ENCODE measurements around the gene TCF7L2.

Gene TCF7L2

GRCh38 chr10:112966194-112966855, 16.3 kb downstream of the TCF7L2 start:
- no peak for DNase-seq

- no peak for DNase-seq
These were observed 17.2 kb downstream of the TCF7L2 start for GRCh38 chr10:112967200-112967599.

- DNase-seq = no peak
These were observed 19.1 kb downstream of the TCF7L2 start for GRCh38 chr10:112969131-112969530.

DNA sequence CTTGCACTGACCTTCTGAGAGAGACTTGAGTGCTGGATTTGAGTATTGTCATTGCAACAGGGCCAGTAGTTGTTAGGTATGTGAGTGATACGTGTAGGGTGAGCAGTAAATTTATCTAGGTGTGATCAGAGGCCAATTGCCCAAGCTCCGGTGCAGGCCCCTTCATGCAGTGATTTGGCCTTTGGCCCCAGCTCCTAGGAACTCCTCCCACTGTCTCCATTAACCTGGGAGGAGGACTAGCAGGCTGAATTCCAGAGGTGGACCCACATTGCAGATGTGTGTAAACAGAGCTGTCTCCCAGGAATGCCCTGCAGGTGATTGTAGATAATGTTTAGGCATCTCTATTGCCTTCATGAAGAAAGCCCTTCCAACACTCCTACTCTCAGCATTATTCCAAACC, 19.5 kb downstream of the TCF7L2 start:
- no peak for DNase-seq

DNA sequence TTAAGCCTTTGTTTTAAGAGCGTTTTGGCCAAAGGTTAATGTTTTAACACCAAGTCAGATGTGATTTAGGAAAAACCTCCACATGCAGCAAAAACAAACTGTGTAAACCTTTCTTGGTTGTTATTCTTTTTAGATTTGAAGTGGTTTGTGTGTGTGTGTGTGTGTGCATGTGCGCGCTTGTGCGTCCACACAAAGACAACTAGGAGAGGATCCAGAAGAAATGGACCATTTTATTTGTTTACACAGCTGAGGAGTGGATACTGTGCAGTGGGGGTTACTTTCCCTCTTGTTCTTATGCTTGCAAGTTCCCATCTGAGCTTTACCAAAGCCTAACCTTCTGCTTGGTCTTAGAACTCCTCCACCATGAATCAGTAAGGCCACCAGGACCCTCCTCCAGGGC, 20.0 kb downstream of the TCF7L2 start:
- DNase-seq = no peak

DNA sequence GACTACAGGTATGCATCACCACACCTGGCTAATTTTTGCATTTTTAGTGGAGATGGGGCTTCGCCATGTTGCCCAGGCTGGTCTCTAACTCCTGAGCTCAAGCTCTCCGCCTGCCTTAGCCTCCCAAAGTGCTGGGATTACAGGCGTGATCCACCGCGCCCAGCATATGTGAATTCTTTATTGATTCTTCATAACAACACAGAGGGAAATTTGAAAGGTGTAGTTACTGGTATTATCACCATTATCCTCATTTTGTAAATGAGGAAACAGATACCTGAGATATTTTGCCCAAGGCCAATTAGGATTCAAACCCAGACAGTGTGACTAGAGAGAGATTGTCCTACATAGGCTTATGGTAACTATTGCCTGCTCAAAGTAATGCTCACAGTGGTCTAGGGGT, 22.6 kb downstream of the TCF7L2 start:
- no peak for DNase-seq

GRCh38 chr10:112973046-112973445, 23.0 kb downstream of the TCF7L2 start:
- no peak for DNase-seq

- no peak for DNase-seq
These were observed 23.8 kb downstream of the TCF7L2 start for GRCh38 chr10:112973805-112974204.

DNA sequence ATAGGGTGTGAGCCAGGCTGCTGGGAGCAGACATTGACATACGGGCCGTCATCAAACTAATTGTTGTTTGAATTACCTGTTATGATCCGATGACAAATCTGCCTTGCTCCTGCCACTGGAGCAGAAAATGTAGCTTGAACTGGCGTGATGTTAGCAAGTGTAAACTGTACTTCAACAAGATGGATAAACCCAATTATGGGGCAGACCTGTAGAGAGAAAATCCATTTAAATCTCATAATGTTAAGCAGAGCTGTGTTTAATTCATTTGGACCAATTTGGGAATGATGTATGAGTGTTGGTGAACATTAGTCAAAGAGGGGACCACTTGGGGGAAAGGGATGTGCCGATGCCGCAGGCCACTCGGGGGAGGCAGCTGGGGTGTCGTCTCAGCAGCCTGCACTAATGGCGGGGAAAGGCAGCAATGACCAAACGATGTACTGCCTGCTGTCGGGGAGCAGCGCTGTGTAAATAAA, 27.4 kb downstream of the TCF7L2 start:
- DNase-seq = no peak

DNA sequence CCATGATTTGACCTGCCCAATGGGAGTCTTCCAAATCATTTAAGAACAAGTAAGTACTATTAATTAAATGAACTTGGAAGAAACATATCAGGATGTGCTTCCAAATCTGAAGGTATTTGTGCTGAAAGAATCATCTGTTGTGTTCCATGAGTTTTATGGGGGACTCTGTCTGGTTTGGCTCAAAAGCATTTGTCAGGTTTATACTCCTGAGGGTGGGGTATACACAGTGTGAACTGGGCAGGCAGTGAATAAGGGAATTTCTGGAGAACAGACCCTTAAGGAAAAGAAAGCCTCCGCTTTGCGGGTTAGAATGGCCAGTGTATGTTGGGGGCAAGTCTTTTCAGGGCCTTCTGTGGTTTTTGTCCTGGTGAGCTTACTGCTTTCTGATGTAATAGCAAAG, 29.9 kb downstream of the TCF7L2 start:
- no peak for DNase-seq

DNA sequence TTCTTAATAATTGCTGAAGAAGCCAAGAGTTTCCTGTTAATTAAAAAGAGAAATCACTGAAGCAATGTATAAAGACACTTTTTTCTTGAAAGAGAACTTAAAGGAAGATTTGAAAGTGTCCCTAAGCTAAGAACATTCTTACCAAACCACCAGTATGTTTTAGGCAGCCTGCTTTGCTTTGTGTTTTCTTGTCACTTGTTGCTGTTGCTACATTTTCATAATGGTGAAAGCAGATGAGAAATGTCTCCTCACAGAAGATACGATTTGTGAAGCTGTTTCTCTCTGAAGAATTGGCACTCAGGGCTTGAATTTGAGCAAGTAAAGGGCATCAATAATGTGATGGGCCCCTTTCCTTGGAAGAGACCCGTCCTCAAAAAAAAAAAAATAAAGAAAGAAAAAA, 30.9 kb downstream of the TCF7L2 start:
- no peak for DNase-seq

- peak; percentile 16 for DNase-seq
These were observed 31.5 kb downstream of the TCF7L2 start for GRCh38 chr10:112981553-112981952.

GRCh38 chr10:112983444-112984056, 33.5 kb downstream of the TCF7L2 start:
- no peak for DNase-seq

DNA sequence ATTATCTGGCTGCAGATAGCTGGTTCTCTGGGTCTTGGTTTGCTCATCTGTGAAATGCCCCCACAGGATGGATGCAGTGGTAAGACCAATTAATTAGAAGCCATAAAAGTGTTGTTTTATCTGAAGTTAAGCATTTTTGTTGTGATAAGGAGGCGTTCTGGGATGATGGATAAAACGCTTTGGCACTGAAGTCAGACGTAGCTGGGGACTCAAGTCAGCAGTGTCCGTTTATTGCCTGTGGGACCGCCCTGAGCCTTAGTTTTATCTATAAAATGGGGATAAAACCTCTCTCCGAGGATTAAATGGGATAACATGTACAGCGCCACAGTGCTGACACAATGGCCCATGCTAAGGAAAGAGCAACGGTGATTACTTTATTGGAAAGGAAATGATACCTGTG, 34.7 kb downstream of the TCF7L2 start:
- no peak for DNase-seq

GRCh38 chr10:112985690-112986543, 35.9 kb downstream of the TCF7L2 start:
- DNase-seq = no peak

GRCh38 chr10:112986544-112987190, 36.6 kb downstream of the TCF7L2 start:
- DNase-seq = no peak

DNA sequence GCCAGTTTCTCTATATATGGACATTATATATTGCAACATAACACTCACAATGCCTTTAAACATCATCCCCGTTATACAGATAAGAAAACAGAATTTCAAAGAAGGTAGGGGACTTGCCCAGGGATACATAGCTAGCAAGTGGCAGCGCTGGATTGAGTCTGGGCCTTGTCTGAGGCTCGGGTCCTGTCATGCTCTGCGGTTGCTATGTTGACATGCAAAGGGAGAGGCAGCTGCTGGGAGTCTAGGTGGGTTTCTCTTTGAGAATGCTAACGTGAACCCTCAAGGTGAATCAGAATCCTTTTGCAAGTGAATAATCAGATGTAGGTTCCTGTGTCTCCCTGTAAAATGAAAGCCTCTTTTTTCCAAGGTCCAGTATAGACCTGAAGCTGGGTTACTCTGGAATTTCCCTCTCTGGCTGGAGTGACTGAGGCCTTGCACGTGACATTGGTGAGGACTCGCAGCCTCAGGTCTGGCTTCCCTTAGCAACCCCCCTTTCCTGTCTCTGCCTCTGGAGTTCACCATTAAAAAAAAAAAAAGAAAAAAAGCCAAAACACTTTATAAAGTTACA, 38.9 kb downstream of the TCF7L2 start:
- DNase-seq = no peak

GRCh38 chr10:112989826-112990225, 39.8 kb downstream of the TCF7L2 start:
- no peak for DNase-seq

DNA sequence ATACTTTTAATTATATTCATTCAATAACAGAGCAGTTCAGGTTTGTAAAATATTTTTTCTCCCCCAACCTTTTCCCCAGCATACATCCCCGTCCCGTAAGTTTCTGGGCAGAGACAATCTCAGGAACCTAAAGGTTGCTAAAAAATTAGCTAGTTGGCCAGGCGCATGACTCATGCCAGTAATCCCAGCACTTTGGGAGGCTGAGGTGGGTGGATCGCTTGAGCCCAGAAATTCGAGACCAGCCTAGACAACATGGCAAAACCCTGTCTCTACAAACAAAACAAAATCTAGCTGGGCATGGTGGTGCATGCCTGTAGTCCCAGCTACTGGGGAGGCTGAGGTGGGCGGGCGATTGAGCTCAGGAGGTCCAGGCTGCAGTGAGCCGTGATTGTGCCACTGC, 40.2 kb downstream of the TCF7L2 start:
- DNase-seq = no peak

DNA sequence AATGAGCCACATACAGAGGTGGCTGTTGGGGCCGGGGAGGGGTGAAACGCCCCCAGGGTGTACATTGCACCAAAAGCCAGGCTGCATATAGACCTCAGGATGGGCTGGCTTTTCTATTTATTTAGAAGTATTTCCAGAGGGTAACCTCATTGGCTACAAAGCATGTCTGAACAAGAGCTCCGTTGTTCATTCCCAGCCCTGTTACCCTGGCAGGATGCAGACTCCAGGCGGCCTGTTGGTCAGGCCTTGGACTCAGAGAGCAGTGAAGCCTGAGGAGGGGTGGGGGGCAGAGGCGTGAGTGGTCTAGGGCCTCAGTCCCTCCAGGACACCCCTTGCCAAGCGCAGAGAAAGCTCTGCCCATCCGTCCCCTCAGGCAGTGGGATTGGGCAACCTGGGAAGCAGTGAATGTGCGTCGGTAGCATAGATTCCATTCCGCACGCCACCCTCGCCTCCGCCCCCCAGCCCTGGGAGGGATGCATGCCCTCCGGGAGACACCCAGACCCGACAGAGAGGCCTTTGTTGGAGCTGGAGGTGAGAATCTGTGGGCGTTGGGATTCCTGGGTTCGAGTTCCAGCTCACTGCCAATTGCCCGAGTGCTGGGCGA, 41.9 kb downstream of the TCF7L2 start:
- DNase-seq = no peak

DNA sequence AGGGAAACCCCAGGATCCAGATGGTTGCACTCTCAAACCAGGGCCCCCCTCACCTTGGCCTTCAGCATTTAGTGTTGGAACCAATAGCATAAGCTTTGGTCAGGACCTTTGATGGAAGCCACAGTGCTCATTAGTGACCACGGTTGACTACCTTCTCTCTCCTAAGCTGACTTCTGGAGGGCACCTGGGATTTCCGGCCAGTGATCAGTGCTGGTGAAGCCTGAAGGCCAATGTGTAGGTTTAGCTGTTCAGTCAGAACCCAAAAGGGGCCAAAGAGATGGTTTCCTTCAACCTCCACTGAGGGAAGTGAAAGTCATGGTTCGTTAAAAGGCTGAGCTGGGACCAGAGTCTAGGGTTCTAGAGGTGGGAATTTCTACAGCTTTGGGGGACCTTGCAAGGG, 46.4 kb downstream of the TCF7L2 start:
- no peak for DNase-seq

- DNase-seq = no peak
These were observed 49.1 kb downstream of the TCF7L2 start for GRCh38 chr10:112999102-112999501.

DNA sequence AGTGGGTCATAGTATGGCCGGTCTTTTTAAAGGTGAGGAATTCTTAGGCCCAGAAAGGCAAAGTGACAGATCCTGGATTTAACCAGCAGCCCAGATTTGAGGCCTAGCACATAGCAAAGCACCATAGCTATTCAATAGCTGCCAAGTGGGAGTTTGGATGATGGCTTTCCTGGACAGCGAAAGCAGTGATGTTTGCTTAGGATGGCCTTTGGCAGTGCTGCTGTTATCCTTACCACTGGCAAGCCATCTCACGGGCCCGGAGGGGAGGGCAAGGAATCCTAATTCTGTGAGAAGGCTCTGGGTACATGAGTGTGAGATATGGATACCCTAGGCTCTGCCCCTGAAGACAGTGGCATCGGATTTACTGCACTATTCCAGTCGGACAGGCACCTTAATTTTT, 50.4 kb downstream of the TCF7L2 start:
- DNase-seq = no peak

All from CD4-positive, alpha-beta T cell treated with Interleukin-21 for 1 hour (primary cell).